T follicular helper cell (primary cell): ENCODE data around the gene CD52.
"Not testable (repeated sequence)": the region's sequence is repeated elsewhere in the genome, so short reads cannot be mapped to it uniquely, and the experiment has no call there.

Experiments
- DNase-seq: peaks from one replicate; pipeline ENCODE4 v3.0.0-alpha.2; 2020; ENCODE audit warnings: low read depth

The CD52 gene

DNA sequence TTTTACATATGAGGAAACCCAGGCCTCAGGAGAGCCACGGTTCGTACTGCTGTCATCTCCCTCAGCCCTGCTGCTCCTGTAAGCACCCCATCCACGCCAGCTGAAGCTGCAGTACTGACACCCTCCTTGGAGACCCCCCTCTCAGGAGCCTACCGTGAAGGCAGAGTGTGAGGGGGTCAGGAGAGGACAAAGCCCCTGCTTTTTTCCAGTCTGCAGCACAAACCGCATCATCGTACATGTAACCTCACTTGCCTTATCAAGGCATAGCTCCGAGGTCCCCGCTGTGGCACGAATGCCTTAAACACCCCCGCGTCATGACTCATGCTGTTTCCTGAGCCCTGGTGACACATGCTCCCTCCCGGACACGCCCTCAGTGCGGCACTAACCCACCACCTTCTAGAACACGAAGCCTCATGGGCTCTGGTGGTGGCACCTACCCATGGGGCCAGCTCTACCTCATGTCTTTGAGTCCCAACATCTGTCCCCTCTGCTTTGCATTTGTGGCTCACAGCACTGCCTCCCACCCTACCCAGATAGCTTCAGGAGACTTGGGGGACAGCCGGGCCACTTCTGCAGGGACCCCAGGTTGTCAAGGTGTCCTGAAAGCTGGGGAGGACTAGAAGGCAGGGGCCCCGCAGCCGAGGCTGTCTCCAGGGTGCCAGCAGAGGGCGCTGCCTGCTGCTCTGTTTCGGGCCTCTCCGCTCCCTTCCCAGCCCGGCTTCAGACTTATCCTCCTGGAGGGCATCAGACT is 33.0 kb upstream of the CD52 start:
- DNase-seq, result peak; percentile 90

DNA sequence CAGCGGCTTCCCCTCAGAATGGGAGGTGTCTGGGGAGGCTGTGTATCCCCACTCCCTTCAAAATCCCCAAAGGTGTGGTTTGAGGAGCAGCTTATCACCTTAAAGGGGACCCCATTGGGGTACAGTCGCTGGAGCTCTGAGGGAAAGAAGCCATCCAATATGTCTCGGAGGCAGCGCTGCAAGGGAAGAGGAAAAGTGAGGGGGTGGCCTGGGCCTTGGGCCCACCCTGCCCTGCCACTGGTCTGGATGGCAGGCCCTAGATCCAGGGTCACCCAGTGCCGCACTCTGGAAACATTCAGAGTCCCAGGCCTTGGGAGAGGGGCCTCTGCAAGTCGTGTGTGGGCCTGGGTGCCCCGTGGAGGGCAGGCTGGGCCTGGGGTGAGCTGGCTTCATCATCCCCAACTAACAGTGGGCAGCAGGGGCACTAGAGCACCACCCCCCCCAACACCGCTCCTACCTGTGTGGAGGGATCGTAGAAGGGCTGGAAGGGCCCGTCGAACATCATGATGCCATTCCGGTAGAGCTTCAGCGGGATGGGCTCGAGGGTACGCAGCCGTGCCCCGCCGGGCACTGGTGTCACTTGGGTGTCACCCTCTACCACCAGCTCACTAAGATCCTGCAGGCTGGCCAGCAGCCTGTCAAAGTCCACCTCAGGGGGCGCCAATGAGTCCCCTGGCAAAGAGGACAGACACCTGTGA is 32.2 kb upstream of the CD52 start:
- DNase-seq, result no peak

DNA sequence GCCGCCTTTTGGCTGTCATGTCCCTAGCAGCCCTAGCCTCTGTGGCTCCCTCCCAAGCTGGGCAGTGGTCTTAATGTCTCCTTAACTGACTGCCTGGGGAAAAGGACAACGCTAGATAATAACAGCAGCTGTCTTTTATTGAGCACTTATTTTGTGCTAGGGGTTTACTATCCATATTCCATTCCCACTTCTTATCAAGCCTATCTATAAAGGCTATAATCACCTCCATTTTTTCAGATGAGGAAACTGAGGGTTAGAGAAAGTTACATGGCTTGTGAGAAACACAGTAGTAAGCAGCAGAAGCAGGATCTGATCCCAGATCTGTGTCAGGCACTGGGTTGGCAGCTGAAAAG is 31.7 kb upstream of the CD52 start:
- DNase-seq, result no peak

- peak; percentile 56 for DNase-seq
These were observed 30.6 kb upstream of the CD52 start for GRCh38 chr1:26287033-26287711.

DNA sequence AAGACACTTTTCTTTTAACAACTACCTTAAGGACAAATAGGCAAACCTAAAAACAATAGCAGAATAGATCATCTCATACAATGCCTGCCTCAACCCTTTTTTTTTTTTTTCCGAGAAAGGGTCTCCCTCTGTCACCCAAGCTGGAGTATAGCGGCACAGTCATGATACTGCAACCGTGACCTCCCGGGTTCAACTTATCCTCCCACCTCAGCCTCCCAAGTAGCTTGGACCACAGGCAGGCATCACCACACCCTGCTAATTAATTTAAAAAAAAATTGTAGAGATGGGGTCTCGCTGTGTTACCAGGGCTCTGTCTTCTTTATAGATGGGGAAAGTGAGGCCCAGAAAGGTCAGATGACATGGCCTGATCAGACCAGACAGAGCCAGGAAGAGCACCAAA is 29.9 kb upstream of the CD52 start:
- DNase-seq, result no peak

DNA sequence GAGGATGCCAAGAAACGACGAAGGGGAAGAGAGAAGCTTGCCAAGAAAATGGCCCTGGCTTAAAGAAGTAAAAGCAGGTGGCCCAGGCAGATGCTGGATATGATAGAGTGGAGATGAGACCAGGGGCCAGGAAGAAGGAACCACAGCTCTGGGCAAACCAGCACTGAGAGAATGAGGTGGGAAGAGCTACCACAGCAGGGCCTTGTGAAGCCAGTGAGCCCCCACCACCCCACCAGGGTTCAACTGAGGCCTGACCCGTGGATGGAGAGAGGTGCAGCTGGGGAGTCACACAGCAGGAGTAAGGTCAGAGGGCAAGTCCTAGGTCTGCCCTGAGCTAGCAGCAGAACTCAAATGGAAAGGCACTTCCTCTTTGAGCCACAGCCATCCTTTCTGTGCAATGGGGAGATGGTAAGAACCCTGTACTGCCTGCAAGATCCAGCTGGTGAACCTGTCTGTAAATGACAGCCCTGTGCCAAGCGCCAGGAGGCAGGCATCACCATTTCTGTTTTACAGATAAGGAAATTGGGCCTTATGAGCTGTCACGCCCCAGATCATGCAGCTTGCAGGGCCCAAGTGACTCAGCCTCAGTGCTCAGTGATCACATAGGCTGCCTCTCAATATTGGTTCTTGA is 29.3 kb upstream of the CD52 start:
- DNase-seq, result peak; percentile 39

DNA sequence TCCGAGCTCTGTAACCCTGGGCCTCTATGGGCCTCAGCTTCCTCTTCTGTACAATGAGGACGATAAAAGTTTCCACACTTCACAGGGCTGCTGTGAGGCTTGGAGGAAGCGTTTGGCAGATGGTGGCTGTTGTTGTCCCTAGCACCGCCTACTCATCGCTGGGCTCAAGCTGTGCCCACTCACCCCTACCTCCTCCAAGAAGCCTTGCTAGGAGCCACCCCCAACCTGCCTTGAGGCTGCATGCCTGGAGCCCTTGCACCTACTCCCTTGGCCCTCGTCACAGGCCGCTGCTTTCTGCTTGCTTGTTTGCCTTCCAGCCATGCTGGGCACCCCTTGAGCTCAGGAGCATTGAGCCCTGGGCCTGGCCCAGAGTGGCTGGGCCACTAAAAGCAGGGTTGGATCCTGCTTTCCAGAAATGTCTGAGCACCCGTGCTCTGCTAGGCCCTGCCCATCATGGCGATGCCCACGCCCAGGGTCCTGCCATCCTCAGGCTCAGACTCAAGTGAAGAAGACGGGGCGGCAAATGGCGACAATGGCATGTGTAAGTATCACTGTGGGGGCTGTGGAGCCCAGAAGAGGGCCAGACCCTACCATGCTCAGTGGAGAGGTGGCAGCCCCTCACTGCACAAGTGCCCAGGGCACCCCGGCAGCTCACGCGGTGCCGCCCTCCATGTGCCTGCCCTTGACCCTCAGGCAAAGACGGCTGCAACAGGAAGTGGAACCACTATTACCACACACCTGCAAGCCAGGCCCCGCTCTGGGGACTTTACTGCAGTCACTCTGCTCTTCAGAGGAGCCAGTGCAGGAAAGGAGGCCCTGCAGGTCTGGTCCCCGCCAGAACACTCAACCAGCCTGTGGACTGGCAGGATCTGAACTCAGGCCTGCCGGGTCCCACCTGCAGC is 28.3 kb upstream of the CD52 start:
- no peak for DNase-seq

GRCh38 chr1:26290122-26290881 is 27.5 kb upstream of the CD52 start:
- DNase-seq, result no peak

- DNase-seq, result no peak
These were observed 26.9 kb upstream of the CD52 start for GRCh38 chr1:26290882-26291261.

- DNase-seq, result no peak
These were observed 26.3 kb upstream of the CD52 start for GRCh38 chr1:26291433-26291832.

DNA sequence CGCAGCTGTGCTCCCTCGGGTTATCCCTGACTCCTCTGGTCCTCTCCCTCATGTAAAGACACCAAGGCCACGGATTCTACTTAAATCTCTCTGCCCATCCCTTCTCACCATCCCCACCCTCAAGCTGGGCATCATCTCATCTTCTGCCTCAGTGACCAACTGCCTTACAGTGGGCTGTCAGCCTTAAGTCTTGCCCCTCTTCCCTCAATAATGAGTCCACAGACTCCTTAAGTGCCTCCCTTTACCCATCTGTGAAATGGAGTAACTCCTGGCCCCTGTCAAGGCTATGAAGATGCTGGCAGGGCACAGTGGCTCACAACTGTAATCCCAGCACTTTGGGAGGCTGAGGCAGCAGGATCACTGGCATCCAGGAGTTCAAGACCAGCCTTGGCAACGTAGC is 25.8 kb upstream of the CD52 start:
- DNase-seq, result no peak

DNA sequence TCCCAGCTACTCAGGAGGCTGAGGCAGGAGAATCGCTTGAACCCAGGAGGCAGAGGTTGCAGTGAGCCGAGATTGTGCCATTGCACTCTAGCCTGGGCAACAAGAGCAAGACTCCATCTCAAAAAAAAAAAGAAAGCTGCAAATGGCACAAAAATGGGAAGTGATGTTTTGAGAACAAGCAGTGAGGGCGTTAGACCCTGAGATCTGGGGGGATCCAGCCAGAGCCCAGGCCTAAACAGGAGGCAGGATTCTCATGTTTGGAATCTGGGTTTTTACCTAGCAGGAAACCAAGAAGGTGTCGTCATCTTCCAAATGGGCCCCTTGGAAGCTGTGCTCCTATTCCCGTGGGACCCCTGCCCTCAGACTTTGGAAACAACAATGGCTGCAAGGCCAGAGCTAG is 25.0 kb upstream of the CD52 start:
- DNase-seq, result not testable (repeated sequence)

DNA sequence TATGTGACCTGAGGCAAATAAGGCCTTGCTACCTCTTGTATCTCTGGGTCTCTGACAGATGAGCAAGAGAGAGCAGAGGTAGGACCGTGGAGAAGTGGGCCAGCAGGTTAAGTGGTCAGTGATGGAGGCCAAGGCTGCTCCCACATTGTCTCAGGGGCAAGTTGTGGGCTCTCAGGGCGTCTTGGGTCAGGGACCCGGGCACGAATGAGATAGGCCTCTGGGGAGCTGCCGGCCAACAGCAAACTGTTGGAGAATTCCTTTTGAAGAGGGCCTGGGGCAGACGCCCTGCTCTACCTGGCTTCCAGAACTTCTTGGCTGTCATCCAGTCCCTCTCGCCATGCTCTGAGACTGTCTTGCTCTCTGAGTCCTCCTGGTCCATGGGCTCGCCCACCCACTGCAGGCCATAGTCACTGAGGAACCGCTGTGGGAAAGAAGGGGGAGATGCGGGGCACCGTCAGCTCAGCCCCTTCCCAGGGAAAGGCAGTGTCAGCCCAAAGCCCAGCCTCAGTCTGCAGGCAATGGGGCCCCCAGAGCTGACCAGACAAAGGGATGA is 23.8 kb upstream of the CD52 start:
- no peak for DNase-seq

GRCh38 chr1:26295194-26296138 is 22.3 kb upstream of the CD52 start:
- no peak for DNase-seq

GRCh38 chr1:26296340-26297056 is 21.3 kb upstream of the CD52 start:
- no peak for DNase-seq

GRCh38 chr1:26297057-26297790 is 20.5 kb upstream of the CD52 start:
- DNase-seq, result no peak

DNA sequence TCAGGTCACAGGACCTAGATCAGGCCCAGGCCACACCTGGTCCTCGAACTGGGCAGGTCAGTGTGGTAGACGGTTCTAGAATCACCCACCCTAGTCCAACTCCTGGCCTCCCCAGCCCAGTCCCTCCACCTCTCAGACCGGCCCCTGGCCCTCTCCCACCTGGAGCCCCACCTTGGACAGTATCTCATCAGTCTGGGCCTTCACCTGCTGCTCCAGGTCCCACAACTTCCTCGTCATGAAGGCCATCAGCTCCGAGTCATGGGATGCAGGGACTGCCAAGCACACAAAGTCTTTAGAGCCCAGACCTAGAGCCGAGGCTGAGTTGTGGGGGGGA is 20.0 kb upstream of the CD52 start:
- DNase-seq, result no peak

GRCh38 chr1:26300578-26301275 is 17.0 kb upstream of the CD52 start:
- DNase-seq, result no peak
